Caco-2 (cell line): ENCODE results near the gene ASMTL. TPM values are rescaled to one million over a fixed set of nuclear protein-coding genes. Genes with fewer than 3 reads are reported as not detected.

Experiments used
- BruUV-seq: library from RNA; stranded (reverse); fragments of 400-500 nt; replicated peaks from 2 replicates; lab custom pipeline; 2021; lab: Mats Ljungman, UMichigan
- CTCF ChIA-PET: fragments of 300-600 bp; sonication (Branson Sonifier 250); formaldehyde crosslinking; loops from one replicate; lab custom pipeline; 2022; ENCODE audit warnings: antibody characterized with exemption; lab: Charles Lee
- POLR2A ChIA-PET: fragments of 300-600 bp; sonication (Branson Sonifier 250); formaldehyde crosslinking; loops from one replicate; lab custom pipeline; 2022; ENCODE audit warnings: antibody characterized with exemption; lab: Charles Lee
- DNase-seq, 2 experiments: peaks; one replicate each; pipeline versions ENCODE4 v3.0.0 to v3.0.0-alpha.2; 2020 to 2022
- H3K27me3 ChIP-seq: replicated peaks from 2 replicates; pipeline ENCODE4 v1.6.0; 2011; ENCODE audit warnings: low read length; ENCODE audit not compliant: control insufficient read depth, insufficient read depth
- H3K36me3 ChIP-seq: 2 replicates; pipeline ENCODE4 v1.5.1; 2011; ENCODE audit warnings: low read length; ENCODE audit not compliant: control insufficient read depth, insufficient read depth
- H3K4me1 ChIP-seq: fragments of 250-450 bp; sonication (Bioruptor Pico); 2 replicates; pipeline ENCODE4 v1.5.1; 2020; ENCODE audit warnings: mild to moderate bottlenecking
- H3K4me3 ChIP-seq: 2 replicates; pipeline ENCODE4 v1.5.1; 2011; ENCODE audit warnings: low read depth, mild to moderate bottlenecking, control low read depth, low read length
- H3K9me3 ChIP-seq: fragments of 250-450 bp; sonication (Bioruptor Pico); 2 replicates; pipeline ENCODE4 v1.5.1; 2020; ENCODE audit warnings: mild to moderate bottlenecking, moderate library complexity
- H3K27ac Mint-ChIP-seq: one replicate; pipeline ENCODE4 v1.8.0; 2022; ENCODE audit warnings: mixed read lengths; ENCODE audit not compliant: unreplicated experiment
- H3K27me3 Mint-ChIP-seq: one replicate; pipeline ENCODE4 v1.8.0; 2022; ENCODE audit warnings: mixed read lengths; ENCODE audit not compliant: insufficient read depth, unreplicated experiment
- H3K36me3 Mint-ChIP-seq: one replicate; pipeline ENCODE4 v1.8.0; 2022; ENCODE audit warnings: mild to moderate bottlenecking, mixed read lengths; ENCODE audit not compliant: insufficient read depth, unreplicated experiment
- H3K4me1 Mint-ChIP-seq: one replicate; pipeline ENCODE4 v1.8.0; 2022; ENCODE audit warnings: low read depth, mixed read lengths; ENCODE audit not compliant: unreplicated experiment
- H3K4me3 Mint-ChIP-seq: one replicate; pipeline ENCODE4 v1.8.0; 2022; ENCODE audit warnings: mild to moderate bottlenecking, moderate library complexity, mixed read lengths; ENCODE audit not compliant: unreplicated experiment
- H3K9me3 Mint-ChIP-seq: one replicate; pipeline ENCODE4 v1.8.0; 2022; ENCODE audit warnings: mixed read lengths; ENCODE audit not compliant: unreplicated experiment
- CTCF ChIP-seq, 2 experiments: fragments of 200-600 bp in 1 of 2; IDR thresholded peaks; 1 replicate in 1 of 2; 2 replicates in 1 of 2; pipeline versions ENCODE4 v1.5.1 to v1.8.0; 2011 to 2022; ENCODE audit warnings: antibody characterized with exemption in 1 of 2, control low read depth in 1 of 2, inconsistent platforms in 1 of 2, low read depth in 1 of 2, low read length in 1 of 2, mild to moderate bottlenecking in 1 of 2, moderate library complexity in 1 of 2; ENCODE audit not compliant: insufficient read depth in 1 of 2, severe bottlenecking in 1 of 2, unreplicated experiment in 1 of 2
- intact Hi-C: fragments of 100-400 bp; cut with micrococcal nuclease; formaldehyde crosslinking; loops from one replicate; pipeline ENCODE4 v1.10.0; 2022; ENCODE audit not compliant: unreplicated experiment
- total RNA-seq: library from RNA; stranded (reverse); gene quantifications from 2 replicates; pipeline ENCODE4 v1.2.3, GENCODE V29; 2022

The ASMTL gene
- total RNA-seq, 1 experiment from 2014 or later = 17.4 TPM

- Histone ChIP-seq H3K27me3 (no peaks in the 10 kb centered on the region), H3K9me3 (peaks cover 10% of the 10 kb centered on the region), H3K36me3 (peaks cover 2% of the 10 kb centered on the region; the same call in 1 of the 2 replicates), H3K4me3 (no peak overlapping the region), H3K4me1 (no peaks in the 10 kb centered on the region)
- H3K4me1 Mint-ChIP-seq = peaks cover 9% of the 10 kb centered on the region
- H3K27ac Mint-ChIP-seq = no peak overlapping the region
- intact Hi-C loops = no loop called here
- BruUV-seq = no TSS peak
- peaks cover 14% of the 10 kb centered on the region for H3K9me3 Mint-ChIP-seq
- no peak for TF ChIP-seq CTCF (IDR thresholded peaks at IDR 0.05; ENCODE audit: insufficient read depth in 1 of 2, low read depth in 1 of 2, low read length in 1 of 2, severe bottlenecking in 1 of 2, unreplicated experiment in 1 of 2)
- no peak for DNase-seq
- peaks cover 51% of the 10 kb centered on the region for H3K36me3 Mint-ChIP-seq
- POLR2A ChIA-PET = no interaction called here
- H3K27me3 Mint-ChIP-seq = no peaks in the 10 kb centered on the region
- H3K4me3 Mint-ChIP-seq = no peak overlapping the region
- CTCF ChIA-PET = no interaction called here
These were observed 35.5 kb downstream of the ASMTL start for GRCh38 chrX:1416965-1417760.

- H3K36me3 Mint-ChIP-seq = peaks cover 48% of the 10 kb centered on the region
- no TSS peak for BruUV-seq
- Histone ChIP-seq H3K9me3 (peaks cover 2% of the 10 kb centered on the region), H3K4me3 (no peak overlapping the region), H3K36me3 (peaks cover 2% of the 10 kb centered on the region; the same call in 1 of the 2 replicates), H3K27me3 (no peaks in the 10 kb centered on the region), H3K4me1 (no peaks in the 10 kb centered on the region)
- peaks cover 14% of the 10 kb centered on the region for H3K9me3 Mint-ChIP-seq
- peaks cover 9% of the 10 kb centered on the region for H3K4me1 Mint-ChIP-seq
- H3K4me3 Mint-ChIP-seq = no peak overlapping the region
- no peak overlapping the region for H3K27ac Mint-ChIP-seq
- intact Hi-C loops = no loop called here
- no peak for TF ChIP-seq CTCF (IDR thresholded peaks at IDR 0.05; ENCODE audit: insufficient read depth in 1 of 2, low read depth in 1 of 2, low read length in 1 of 2, severe bottlenecking in 1 of 2, unreplicated experiment in 1 of 2)
- no peaks in the 10 kb centered on the region for H3K27me3 Mint-ChIP-seq
- ChIA-PET CTCF (no interaction called here), POLR2A (no interaction called here)
- no peak for DNase-seq
These were observed 36.4 kb downstream of the ASMTL start for GRCh38 chrX:1416327-1416784.

- Mint-ChIP-seq H3K9me3 (no peaks in the 10 kb centered on the region), H3K36me3 (peaks cover 33% of the 10 kb centered on the region), H3K4me1 (no peaks in the 10 kb centered on the region), H3K4me3 (no peak overlapping the region), H3K27ac (no peak overlapping the region), H3K27me3 (no peaks in the 10 kb centered on the region)
- Histone ChIP-seq H3K27me3 (no peaks in the 10 kb centered on the region), H3K4me3 (no peak overlapping the region), H3K9me3 (no peaks in the 10 kb centered on the region), H3K4me1 (no peaks in the 10 kb centered on the region), H3K36me3 (no peaks in the 10 kb centered on the region)
- DNase-seq = no peak
- BruUV-seq = no TSS peak
- TF ChIP-seq CTCF (IDR thresholded peaks at IDR 0.05; ENCODE audit: insufficient read depth in 1 of 2, low read depth in 1 of 2, low read length in 1 of 2, severe bottlenecking in 1 of 2, unreplicated experiment in 1 of 2) = no peak
- ChIA-PET CTCF (no interaction called here), POLR2A (no interaction called here)
- intact Hi-C loops = no loop called here
These were observed 40.1 kb downstream of the ASMTL start for GRCh38 chrX:1412551-1413161.
